A673 (cell line): ENCODE measurements around the gene LONRF3.

Experiments
- EZH2 ChIP-seq: fragments of 200-600 bp; sonication (generic); IDR thresholded peaks from 2 replicates; pipeline ENCODE4 v1.6.1; 2017; ENCODE audit warnings: borderline replicate concordance, low read depth, mild to moderate bottlenecking, mixed read lengths, antibody characterized with exemption, low read length; ENCODE audit not compliant: poor library complexity, severe bottlenecking
- TF ChIP-seq, protein P1 (sequence below): fragments of 300-800, 200-600 bp; sonication (generic); conservative IDR thresholded peaks from 2 replicates; pipeline ENCODE4 v1.5.1; 2017; ENCODE audit warnings: low read depth, mild to moderate bottlenecking, antibody characterized with exemption, low read length, moderate library complexity, mixed read lengths

- TF ChIP-seq EZH2: no peak
- TF ChIP-seq, protein P1, sequence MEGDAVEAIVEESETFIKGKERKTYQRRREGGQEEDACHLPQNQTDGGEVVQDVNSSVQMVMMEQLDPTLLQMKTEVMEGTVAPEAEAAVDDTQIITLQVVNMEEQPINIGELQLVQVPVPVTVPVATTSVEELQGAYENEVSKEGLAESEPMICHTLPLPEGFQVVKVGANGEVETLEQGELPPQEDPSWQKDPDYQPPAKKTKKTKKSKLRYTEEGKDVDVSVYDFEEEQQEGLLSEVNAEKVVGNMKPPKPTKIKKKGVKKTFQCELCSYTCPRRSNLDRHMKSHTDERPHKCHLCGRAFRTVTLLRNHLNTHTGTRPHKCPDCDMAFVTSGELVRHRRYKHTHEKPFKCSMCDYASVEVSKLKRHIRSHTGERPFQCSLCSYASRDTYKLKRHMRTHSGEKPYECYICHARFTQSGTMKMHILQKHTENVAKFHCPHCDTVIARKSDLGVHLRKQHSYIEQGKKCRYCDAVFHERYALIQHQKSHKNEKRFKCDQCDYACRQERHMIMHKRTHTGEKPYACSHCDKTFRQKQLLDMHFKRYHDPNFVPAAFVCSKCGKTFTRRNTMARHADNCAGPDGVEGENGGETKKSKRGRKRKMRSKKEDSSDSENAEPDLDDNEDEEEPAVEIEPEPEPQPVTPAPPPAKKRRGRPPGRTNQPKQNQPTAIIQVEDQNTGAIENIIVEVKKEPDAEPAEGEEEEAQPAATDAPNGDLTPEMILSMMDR: no peak
Measured at GRCh38 chrX:119063428-119063827, 89.0 kb downstream of the LONRF3 start.
